NOMO-1 (cell line): ENCODE results near the gene DDN.

Experiments used
- DNase-seq, 2 experiments: peaks; one replicate each; lab custom pipeline; 2025; ENCODE audit not compliant: unreplicated experiment in 2 of 2; lab: John Stamatoyannopoulos, UW

DDN gene

GRCh38 chr12:49032276-49032675, 33.1 kb upstream of the DDN start:
- DNase-seq = no peak

DNA sequence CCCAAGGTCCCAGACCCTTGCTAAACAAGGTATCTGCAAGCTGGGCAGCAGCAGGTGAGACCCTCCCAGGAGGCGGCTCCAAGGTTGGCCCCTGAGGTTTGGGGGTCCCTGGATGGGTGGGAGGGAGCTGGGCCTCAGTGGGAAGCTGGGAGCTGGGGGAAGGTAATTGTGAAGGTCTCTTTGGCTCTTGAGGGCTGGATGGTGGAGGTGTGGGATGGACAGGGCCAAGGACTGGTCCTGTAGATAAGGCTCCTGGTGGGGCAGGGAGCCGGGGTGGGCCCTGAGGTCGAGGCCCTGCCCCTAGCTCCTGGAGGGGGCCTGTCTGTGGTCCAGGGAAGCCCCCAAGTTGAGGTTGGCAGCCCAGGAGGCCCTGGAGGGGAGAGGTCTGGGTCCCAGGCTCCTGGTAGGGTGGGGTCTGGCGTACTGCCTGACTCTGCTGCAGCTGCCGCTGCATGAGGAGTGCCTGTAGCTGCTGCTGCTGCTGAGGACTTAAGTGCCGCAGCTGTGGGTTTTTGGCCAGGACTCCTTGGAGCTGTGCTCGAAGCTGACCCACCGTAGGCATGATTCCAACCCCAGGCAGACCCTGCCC, 32.5 kb upstream of the DDN start:
- no peak for DNase-seq

DNA sequence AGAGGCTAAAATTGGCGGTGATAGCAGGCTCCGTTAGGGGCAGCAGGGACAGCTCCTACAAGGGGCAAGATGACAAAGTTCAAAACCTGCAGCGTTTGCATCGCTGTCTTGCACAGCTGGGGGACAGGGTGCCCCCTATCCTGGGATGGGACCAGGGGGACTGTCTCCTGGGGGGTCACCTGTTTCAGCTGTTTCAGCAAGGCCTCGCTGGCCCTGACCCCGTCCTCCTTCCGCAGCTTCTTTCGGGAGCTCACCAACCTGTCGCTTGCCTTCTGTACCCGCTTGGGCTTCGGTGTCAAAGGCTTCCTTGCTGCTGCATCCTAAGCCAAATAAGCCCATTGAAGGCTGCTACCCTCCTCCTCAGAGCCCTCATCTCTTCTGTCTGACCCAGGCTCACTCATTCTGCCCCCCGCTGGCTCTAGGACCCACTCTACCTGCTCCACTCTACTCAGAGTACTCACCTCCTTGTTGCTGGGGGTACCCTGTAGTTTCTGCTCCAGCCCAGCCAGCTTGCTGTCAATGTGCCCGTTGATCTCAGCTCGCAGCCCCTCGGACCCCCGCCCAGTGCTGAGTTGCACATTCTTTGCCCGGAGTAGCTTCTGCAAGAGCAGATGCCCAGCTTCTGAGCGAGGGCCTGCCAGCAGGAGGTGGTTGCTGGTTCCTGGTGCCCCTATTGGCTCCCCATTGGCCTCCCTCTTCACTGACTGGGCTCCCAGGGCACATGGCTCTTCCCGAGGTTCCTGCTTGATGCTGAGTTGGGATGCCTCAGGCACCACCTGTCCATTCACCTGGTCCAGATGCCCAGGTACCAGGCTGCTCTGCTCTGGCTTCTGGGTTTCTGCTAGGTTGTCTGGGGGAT, 31.8 kb upstream of the DDN start:
- DNase-seq = no peak

DNA sequence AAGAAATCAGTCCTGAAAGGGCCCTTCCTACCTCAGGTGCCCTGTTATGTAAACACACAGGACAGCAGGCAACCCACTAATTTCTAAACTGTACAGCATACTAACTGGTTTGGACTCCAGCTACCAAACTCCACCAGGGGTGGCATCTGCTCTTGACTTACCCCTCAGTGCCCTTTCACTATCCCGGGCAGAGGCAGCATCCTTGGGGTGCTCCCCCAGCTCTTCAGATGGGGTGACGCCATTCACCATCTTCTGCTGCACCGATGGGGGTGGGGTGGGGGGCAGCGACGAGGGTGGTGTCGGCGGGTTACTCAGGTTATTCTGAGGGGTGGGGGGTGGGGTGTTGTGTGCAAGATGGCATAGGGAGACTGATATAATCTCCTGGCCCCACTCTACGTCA, 30.9 kb upstream of the DDN start:
- DNase-seq = no peak

GRCh38 chr12:49028666-49029275, 29.6 kb upstream of the DDN start:
- no peak for DNase-seq

GRCh38 chr12:49027846-49028555, 28.8 kb upstream of the DDN start:
- no peak for DNase-seq

DNA sequence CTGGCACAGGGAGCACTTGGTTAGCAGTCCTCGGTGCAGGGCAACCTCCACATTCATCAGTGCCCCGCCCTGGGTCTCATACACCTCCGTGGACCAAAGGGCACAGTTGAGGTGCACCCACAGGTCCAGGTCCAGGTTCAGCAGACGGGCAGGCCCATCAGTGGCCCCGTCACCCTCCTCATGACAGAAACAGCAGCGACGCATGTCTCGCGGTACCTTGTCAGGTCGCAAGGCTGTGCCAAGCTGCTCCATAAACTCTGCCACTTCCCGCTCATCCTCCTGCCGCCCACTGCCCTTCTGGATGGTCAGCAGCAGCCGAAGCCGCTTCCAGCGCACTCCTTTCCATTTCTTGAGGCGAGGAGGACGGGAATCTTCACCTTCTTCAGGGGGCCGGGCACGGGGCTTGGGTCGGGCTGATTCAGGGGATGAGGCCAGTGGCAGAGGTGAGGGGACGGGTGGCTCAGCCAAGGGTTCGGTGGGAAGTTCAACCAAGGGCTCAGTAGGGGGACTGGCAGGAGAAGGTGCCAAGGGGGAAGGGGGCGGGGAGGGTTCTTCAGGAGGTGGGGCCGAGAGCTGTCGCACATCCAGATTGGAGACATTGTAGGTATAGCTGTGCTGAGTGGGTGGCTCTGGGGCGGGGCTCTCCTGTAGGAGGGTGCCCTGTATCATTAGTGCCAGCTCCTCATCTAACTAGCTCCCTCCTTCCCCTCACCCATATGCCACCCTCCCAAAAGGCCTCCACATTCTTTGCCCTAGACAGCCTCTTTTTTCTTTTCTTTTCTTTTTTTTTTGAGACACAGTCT, 27.7 kb upstream of the DDN start:
- DNase-seq = no peak

GRCh38 chr12:49026101-49026500, 26.9 kb upstream of the DDN start:
- no peak for DNase-seq

DNA sequence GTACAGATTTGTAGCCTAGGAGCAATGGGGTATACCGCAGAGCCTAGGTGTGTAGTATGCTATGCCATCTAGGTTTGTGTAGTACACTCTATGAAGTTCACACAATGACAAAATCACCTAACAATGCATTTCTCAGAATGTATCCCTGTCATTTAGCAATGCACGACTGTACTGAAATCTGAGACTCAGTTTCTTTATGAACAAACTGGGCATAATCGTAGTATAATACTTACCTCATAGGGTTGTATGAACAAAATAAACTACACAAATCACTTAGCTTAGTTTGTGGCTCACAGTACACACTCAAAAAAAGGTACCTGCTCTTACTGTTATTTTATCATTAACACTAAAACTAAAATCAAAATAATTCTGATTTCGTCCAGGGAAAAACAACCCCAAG, 26.3 kb upstream of the DDN start:
- DNase-seq = no peak

- DNase-seq = no peak
These were observed 25.4 kb upstream of the DDN start for GRCh38 chr12:49024543-49024942.

DNA sequence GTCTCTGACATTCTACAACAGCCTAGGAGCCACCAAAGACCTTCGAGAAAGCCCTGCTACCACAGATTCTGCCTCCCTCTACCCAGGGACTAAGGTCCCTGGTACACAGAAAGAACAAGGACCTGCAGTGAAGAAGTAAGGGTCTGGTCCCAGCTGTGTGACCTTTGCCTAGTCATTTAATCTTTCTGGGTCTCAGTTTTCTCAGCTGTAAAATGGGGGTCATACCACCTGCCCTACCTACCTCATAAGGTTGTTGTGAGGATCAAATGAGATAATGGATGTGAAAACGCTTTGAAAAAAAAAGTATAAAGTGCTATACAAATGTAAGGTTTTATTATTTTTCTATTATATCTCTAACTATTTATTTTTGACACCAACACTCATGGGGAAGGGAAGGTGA, 24.6 kb upstream of the DDN start:
- no peak for DNase-seq

DNA sequence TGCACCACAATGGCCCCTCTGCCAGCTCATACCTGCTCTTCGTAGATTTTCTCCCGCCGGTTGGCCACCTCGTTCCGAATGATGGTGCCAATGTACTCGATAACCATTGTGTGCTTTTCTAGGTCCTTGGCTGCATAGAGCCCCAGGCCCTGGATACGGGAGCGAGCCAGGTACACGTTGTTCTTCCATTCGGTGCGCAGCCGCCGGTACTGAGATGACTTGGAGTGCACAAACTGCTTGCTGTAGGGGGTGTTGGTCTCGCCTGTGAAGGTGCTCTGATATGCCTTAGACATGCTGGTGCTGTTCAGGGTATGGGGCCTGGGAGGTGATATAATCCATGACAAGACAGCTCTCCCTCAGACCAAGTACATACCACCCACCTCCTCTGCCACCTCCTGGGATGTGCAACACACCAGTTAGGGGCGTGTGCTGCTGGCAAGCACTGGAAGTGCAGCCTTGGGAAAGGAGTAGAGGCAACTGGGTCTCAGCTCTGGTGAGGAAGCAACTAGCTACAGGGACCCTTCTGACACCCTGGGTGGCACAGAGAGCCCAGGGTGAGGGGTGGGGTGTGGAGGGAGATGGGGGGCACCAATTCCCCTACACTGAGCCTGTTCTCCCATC, 23.5 kb upstream of the DDN start:
- no peak for DNase-seq

DNA sequence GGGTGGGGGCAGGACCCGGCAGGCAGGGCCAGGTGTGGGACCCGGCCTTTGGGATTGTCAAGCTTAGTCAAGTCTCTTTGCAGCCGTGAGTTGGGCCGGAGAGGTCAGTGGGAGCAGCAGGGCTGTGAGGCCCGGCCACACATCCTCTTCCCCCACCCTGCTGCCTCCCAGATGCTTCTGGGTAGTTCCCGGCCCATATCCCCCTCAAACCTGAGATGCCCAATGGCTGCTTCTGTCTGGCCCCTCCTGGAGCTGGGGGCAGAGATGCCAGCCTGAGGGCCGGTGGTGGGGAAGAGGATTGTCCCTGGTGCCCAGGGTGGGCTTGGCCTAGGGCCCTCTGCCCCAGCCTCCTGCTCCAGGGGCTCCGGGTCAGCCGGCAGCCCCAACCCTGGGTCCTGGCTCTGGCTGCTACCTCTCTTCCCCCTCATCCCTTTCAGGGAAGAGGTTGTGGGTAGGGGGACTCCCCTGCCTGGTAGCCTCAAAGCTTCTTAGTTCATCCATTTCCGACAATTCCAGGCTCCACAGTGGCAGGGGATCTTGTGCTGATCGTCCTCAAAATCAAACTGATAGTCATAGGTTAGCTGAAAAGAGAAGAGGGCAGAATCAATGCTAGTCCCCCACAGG, 22.2 kb upstream of the DDN start:
- DNase-seq = no peak

DNA sequence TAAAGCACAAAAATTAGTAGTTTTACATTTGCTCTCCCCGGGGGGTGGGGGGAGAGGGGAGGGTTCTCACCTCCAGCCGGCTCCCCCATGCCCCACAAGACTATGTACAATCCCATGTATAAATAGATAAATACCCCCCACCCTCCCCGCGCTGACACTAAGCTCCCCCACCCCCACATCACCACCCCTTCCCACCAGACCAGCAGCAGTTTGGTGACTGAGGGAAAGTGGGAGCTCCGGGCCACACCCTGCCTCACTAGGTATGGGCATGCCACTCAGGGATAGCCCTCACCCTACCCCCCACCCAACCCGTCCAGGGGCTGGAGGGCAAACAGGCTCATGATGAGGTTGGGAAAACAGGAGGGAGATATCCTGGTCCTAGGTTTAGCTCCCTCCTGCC, 21.3 kb upstream of the DDN start:
- DNase-seq = no peak

DNA sequence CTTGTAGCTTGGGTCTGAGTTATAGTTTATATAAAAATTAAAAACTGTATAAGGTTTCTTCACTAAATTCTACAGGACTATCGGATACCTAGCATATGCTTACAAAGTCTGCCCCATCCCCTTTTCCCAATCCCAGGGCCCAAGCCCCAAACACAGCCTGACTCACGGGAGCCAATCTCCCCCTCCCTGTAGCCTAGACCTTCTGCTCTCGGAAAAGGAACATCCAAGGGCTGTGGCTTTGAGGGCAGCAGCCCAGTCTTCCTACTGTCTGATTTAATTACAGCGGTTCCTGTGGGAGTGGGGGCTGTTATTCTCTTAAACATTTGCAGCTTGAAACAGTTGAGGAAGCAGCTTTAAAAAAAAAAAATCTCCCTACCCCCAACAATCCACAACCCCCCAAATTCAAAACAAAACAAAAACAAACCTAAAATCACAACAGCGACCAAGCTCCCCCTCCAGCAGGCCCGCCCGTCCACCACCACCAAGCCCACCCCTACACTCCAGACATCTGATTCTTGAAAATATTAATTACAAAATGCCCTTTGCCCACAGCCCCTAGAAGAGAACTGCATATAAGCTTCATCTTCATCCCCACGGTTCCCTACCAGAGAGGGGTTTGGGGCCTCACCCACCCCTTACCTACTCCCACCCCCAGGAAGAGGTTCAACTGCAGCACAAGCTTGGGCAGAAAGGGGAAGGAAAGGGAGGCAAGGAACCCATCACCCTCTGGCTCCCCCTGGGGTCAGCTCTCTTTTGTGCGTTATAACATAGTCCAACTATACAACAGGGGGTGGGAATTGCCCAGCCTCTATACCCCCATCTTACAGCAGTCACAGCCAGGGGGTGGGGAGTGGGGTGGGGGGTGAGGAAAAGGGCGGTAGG, 20.5 kb upstream of the DDN start:
- DNase-seq = peak; percentile 73 to 83

DNA sequence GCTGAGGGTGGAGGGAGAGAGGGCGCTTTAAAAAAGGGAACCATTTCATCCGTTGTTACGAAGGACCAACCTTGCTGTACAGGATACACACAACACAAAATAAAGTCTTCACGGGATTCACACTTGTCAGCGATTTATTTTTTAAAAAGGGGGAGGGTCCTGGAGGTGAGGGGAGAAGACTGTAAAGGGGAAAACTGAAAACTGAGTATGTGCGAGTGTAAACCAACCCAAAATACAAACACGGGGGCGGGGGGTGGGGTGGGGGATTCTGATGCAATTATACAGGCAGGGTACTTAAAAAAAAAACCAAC, 19.9 kb upstream of the DDN start:
- DNase-seq = no peak

GRCh38 chr12:49018261-49019119, 19.3 kb upstream of the DDN start, which contains the start of gene PRKAG1:
TSS of gene PRKAG1 (minus strand) at chr12:49018776. CDS start at chr12:49018740, 36 bp downstream.
- DNase-seq = peak; percentile 96 to 98

- peak; percentile 29 to 31 for DNase-seq
These were observed 18.7 kb upstream of the DDN start for GRCh38 chr12:49017891-49018260.
